ENCODE measurements around the gene TPPP3.
"Not testable (repeated sequence)": the region's sequence is repeated elsewhere in the genome, so short reads cannot be mapped to it uniquely, and the experiment has no call there.

The TPPP3 gene

DNA sequence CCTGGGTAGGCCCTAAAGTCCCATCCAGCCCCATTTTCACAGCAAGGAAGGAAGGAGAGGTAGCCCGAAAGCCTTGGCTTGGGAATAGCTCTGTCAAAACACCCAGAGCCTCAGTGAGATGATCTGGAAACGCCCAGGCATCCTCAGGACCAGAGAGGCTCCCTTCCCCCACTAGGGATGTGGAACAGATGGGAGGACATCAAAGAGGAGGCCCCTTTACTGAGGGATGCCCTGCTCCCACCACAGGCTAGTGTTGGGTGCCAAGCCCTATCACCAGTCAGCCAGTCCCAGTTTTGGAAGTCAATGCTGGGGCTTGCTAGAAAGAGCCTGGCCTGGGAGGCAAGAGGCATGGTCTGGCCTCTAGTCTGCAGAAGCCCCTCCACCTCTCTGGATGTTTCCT, 4.7 kb downstream of the TPPP3 start:
- DNase-seq = no peak

GRCh38 chr16:67388191-67388590, 5.1 kb downstream of the TPPP3 start:
- DNase-seq = no peak

- no peak for DNase-seq
These were observed 5.7 kb downstream of the TPPP3 start for GRCh38 chr16:67387479-67388079.

- DNase-seq = no peak
These were observed 6.3 kb downstream of the TPPP3 start for GRCh38 chr16:67386861-67387455.

- no peak for DNase-seq
These were observed 8.4 kb downstream of the TPPP3 start for GRCh38 chr16:67384778-67385510.

DNA sequence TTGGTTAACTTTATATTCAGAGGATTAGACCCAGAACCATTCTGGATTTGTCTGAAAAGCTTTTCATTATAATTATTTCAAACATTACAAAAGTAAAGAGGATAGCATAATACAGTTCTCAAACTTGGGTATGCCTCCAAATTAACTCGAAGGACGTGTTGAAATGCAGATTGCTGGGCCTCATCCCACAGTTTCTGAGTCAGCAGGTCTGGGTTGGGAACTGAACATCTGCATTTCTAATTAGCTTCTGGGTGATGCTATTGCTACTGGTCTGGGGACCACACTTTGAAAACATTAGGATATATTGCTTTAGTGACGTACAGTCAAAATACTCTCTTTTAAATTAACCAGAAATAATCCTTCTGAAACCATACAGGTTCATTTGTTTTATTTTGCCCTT, 10.0 kb downstream of the TPPP3 start:
- DNase-seq = no peak

GRCh38 chr16:67378642-67379041, 14.7 kb downstream of the TPPP3 start:
- no peak for DNase-seq

GRCh38 chr16:67376012-67376411, 17.3 kb downstream of the TPPP3 start:
- not testable (repeated sequence) for DNase-seq

GRCh38 chr16:67372664-67373063, 20.6 kb downstream of the TPPP3 start:
- DNase-seq = no peak

GRCh38 chr16:67370661-67371060, 22.6 kb downstream of the TPPP3 start:
- DNase-seq = no peak

DNA sequence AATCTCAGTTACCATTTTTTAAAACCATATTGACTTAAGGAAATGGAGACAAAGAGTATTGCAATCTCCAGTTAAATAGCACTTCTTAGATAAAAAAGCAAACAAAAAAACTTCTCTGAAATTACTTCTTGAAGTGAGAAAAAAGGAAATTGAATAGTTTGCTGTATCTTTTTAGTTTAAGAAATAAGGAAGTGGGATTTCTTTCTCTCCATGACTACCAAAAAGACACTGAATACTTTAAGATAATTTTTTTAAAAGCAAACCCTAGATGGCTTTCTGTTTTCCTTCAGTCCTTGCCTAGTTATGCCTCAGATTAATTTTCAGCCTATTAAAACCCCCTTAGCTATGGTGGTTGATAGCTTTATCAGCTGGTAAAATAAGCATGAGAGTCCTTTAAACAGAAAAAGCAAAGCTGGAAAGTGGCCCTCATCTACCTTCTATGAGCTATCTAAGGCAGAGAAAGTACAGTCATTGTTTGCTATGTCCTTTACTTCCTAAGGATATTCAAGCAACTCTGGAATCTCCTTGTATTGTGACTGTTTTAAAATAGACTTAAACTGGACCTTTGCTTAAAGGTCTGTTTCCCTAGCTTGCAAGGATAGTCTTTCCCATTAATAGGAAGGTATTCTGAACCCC, 28.6 kb downstream of the TPPP3 start:
- DNase-seq = no peak

- DNase-seq = no peak
These were observed 32.3 kb downstream of the TPPP3 start for GRCh38 chr16:67361038-67361437.

GRCh38 chr16:67359540-67360269, 33.6 kb downstream of the TPPP3 start:
- DNase-seq = not testable (repeated sequence)

DNA sequence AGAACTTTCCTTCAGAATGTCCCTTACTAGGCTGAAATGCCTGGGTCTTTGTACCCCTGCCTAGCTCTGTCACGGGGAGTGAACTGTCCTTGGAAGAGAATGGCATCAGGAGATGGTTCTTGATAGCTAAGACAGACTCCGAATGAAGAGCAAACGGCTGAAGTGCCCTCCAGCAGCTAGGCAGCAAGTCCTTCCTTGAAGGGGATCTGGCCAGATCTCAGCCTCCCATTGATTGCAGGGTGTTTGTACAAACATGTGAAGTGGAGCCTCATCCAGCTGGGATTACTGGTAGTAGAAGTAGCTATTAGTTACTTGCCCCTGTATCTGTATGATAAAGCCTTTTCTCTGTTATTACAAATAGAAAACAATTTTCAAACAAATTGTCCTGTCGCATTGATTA, 35.7 kb downstream of the TPPP3 start:
- DNase-seq = no peak

GRCh38 chr16:67356396-67356795, 36.9 kb downstream of the TPPP3 start:
- no peak for DNase-seq

- DNase-seq = not testable (repeated sequence)
These were observed 40.8 kb downstream of the TPPP3 start for GRCh38 chr16:67352463-67352862.

DNA sequence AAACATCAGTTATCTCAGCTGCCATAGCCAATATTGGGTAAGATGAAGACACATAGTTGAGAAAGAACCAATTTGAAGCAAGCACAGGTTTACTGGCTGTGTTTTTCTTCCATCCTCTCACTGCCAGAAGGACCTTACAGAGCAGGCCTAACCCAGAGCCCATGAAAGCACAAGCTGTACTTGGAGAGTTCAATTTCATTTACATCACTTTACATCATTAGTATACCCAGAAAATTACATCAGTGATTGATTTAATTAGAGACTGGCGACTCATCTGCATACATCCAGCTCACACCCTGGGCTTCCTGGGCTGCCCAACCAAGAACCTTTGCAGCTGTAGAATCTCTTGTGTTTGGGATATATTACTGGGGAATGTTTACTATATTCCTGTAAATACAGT, 43.0 kb downstream of the TPPP3 start:
- DNase-seq = no peak

DNA sequence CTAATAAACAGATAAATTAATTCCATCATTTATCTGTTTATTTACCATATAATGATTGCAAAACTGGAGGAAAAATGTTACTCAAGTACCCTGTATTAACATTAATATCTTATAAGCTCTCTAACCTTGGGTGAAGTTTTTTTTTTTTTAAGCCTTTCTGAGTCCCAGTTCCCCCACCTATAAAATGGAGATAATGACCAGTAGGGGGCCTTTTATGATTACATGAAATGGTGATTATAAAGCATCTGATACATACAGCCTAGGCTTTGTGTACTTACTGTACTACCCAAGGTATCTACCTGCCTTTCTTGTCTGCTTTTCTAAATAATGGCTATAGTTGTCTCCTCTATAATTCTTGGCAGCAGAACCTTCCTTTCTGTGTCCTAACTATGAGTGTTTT, 44.1 kb downstream of the TPPP3 start:
- no peak for DNase-seq

DNA sequence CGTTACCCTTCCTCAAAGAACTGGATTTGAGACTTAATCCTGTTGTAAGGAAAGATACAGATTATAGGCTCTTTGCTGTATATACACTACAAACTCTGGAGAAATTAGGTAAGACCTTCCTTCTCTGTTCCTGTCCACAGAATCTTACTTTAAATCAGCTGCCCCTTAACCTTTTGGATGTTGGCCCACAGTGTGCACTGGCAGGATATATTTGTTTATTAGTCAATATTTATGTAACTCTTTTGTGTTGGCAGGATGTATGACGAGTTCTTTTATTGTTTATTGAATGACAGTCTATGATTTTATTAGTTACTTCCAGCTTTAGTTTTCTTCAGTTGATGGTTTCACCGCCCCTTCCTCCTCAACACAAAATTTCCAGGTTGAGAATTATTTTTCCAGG, 47.0 kb downstream of the TPPP3 start:
- DNase-seq = no peak

DNA sequence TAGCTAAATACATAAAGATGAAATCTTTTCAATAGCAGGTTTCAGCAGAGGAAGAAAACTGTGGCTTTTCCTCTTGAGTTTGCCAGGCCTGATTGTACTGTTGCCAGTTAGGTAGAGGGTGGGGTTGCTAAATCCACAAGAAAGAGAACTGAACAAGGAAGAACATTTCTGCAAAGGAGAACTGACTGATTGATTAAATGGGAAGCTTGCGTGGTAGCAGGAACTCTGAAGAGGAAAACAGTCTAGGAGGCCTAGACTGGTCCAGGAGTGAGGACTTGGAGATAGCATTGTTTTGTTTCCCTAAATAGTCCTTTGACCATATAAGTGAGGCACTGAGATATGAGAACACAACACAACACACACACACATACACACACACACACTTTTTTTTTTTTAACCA, 47.9 kb downstream of the TPPP3 start:
- DNase-seq = no peak

- no peak for DNase-seq
These were observed 50.7 kb downstream of the TPPP3 start for GRCh38 chr16:67342616-67343015.

DNA sequence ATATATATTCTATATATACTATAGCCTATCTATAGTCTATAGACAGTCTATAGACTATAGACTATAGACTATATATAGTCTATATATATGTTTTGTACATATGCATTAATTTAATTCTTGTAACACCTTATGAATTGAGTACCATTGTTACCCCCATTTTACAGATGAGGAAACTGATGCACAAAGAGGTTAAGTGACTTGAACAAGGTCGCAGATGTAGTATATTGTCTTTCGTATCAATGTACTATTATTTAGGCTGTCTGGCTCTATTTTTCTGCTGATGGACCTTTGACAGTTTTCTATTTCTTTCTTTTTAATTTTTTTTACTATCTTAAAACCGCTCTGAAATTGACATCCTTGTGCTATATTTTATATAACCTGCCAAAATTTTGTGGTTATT, 52.0 kb downstream of the TPPP3 start:
- DNase-seq = no peak

Data from activated CD8-positive, alpha-beta memory T cell treated with anti-CD3 and anti-CD28 coated beads, Interleukin-2, amount 50 U/mL, for 48 hours (primary cell).